ENCODE results near the gene PLCL2. TPM values are rescaled to one million over a fixed set of nuclear protein-coding genes. Genes with fewer than 3 reads are reported as not detected.

PLCL2 gene
- polyA plus RNA-seq, 4 donors, result 14.7 to 18.3 (median 16.1) TPM

- DNase-seq (ENCODE audit: low read depth in 4 of 4, low spot score in 3 of 4), result no peak
Observed at GRCh38 chr3:16864610-16865313, 20.0 kb upstream of the PLCL2 start.

GRCh38 chr3:16865335-16865734 is 19.4 kb upstream of the PLCL2 start:
- no peak for DNase-seq (ENCODE audit: low read depth in 4 of 4, low spot score in 3 of 4)

- no peak for DNase-seq (ENCODE audit: low read depth in 4 of 4, low spot score in 3 of 4)
Observed at GRCh38 chr3:16866571-16866970, 18.2 kb upstream of the PLCL2 start.

GRCh38 chr3:16868513-16868912 is 16.2 kb upstream of the PLCL2 start:
- no peak for DNase-seq (ENCODE audit: low read depth in 4 of 4, low spot score in 3 of 4)

- DNase-seq (ENCODE audit: low read depth in 4 of 4, low spot score in 3 of 4), result no peak
Observed at GRCh38 chr3:16869261-16870005, 15.3 kb upstream of the PLCL2 start.

- no peak for DNase-seq (ENCODE audit: low read depth in 4 of 4, low spot score in 3 of 4)
Observed at GRCh38 chr3:16871915-16872842, 12.6 kb upstream of the PLCL2 start.

GRCh38 chr3:16873872-16874271 is 10.9 kb upstream of the PLCL2 start:
- DNase-seq (ENCODE audit: low read depth in 4 of 4, low spot score in 3 of 4), result no peak

- no peak for DNase-seq (ENCODE audit: low read depth in 4 of 4, low spot score in 3 of 4)
Observed at GRCh38 chr3:16875876-16876550, 8.7 kb upstream of the PLCL2 start.

- no peak for DNase-seq (ENCODE audit: low read depth in 4 of 4, low spot score in 3 of 4)
Observed at GRCh38 chr3:16877505-16877904, 7.2 kb upstream of the PLCL2 start.

- no peak for DNase-seq (ENCODE audit: low read depth in 4 of 4, low spot score in 3 of 4)
Observed at GRCh38 chr3:16877911-16878310, 6.8 kb upstream of the PLCL2 start.

GRCh38 chr3:16881896-16882630 is 2.7 kb upstream of the PLCL2 start:
- DNase-seq (ENCODE audit: low read depth in 4 of 4, low spot score in 3 of 4), result no peak

GRCh38 chr3:16883057-16883722 is 1.6 kb upstream of the PLCL2 start:
- DNase-seq (ENCODE audit: low read depth in 4 of 4, low spot score in 3 of 4), result no peak

GRCh38 chr3:16883723-16884083 is 1.1 kb upstream of the PLCL2 start:
- DNase-seq (ENCODE audit: low read depth in 4 of 4, low spot score in 3 of 4), result no peak

GRCh38 chr3:16884084-16884747 is 539 bp upstream of the PLCL2 start:
- peak in 1 of 4 donors; percentile 62 for DNase-seq (ENCODE audit: low read depth in 4 of 4, low spot score in 3 of 4)

GRCh38 chr3:16885593-16886302 is 993 bp downstream of the PLCL2 start:
- DNase-seq (ENCODE audit: low read depth in 4 of 4, low spot score in 3 of 4), result no peak

GRCh38 chr3:16886303-16886683 is 1.5 kb downstream of the PLCL2 start:
- no peak for DNase-seq (ENCODE audit: low read depth in 4 of 4, low spot score in 3 of 4)

GRCh38 chr3:16887130-16887529 is 2.4 kb downstream of the PLCL2 start:
- DNase-seq (ENCODE audit: low read depth in 4 of 4, low spot score in 3 of 4), result no peak

GRCh38 chr3:16888356-16888755 is 3.6 kb downstream of the PLCL2 start:
- no peak for DNase-seq (ENCODE audit: low read depth in 4 of 4, low spot score in 3 of 4)
